Activated CD4-positive, CD25-positive, alpha-beta regulatory T cell treated with anti-CD3 and anti-CD28 coated beads, Interleukin-2, amount 50 U/mL, for 16 hours (primary cell): Measurements from ENCODE around the gene RAC2.
A peak's percentile ranks its signal among the peaks of the same experiment; 100 is the strongest.
"Not testable (repeated sequence)": the region's sequence is repeated elsewhere in the genome, so short reads cannot be mapped to it uniquely, and the experiment has no call there.

ENCODE experiments used
- DNase-seq: peaks from one replicate; pipeline ENCODE4 v3.0.0-alpha.2; 2020; ENCODE audit warnings: low read depth, low spot score

RAC2 gene

DNA sequence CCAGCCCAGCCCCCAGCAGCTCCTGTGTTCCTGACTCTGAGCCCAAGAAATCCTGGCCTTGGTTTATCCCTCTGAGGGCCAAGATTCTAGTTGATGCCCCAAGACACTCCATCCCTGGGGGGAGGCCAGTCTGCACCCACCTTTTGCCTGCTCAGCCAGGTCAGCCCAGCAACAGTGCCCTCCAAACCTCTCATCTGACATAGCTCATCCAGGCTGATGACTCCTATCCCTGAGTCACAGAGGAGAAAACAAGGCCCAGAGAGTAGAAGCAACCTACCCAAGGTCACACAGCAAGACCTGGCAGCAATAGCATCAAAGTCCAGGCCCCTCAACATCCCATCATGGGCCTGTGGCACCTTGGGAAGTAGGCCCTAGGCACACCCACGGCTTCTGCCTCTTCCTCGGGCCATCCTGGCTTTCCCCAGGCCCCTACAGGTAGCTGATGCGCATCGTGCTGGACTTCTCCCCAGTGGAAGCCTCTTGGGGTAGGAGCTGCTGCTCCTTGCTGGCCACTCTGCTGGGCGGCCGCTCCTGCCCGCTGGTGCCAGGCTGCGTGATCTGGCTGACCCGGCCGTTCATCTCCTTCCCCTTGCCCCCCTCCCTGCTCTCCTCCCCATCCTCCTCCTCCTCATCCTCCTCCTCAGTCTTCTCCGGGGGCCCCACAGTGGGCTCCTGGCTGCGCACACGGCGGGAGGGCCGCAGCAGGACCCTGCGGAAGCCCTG, 37.8 kb downstream of the RAC2 start:
- no peak for DNase-seq

DNA sequence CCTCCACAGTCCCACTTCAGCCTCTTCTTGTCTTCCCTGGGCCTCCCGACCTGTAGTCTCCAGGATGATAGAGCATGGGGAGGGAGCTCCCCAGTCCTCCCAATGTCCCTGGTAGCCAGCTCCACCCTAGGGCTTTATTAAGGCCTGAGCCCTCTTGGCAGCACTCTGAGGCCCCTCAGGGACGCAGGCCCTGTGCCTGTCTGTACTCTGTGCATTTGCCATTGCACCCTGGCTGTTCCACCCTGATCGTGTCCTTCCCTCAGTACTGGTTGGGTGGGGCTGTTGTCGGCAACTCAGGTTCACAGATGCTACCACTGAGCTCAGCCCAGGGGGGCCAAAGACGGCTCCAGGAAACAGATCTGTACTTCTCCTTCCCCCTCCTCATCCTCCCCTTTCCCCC, 39.0 kb downstream of the RAC2 start:
- DNase-seq = no peak

DNA sequence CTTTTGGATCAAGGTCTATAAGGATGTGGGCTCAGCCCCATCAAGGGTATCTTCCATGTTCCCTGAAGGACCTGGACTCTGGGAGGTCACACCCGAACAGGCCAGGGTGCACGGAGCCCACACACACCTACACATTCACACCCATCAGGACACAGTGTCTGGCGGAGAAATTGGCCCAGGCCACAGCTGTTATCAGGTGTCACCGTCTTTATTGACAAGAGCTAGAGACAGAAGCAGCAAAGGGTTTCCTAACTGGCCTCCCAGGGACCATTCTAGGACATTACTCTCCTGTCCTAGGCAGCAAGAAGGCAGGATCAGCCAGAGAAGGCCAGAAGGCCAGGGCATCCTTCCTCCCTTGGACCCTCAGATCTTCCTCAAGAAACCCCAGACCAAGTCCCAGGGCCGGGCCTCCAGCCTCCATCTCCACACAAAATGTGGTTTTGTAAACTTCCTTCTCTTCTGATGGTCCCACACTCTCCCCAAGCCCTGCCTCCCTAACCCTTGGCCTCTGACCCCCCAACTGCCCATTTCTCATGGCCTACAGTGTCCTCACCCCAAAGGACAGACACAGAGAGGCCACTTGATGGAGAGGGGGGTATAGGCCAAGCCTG, 39.9 kb downstream of the RAC2 start:
- DNase-seq = no peak

DNA sequence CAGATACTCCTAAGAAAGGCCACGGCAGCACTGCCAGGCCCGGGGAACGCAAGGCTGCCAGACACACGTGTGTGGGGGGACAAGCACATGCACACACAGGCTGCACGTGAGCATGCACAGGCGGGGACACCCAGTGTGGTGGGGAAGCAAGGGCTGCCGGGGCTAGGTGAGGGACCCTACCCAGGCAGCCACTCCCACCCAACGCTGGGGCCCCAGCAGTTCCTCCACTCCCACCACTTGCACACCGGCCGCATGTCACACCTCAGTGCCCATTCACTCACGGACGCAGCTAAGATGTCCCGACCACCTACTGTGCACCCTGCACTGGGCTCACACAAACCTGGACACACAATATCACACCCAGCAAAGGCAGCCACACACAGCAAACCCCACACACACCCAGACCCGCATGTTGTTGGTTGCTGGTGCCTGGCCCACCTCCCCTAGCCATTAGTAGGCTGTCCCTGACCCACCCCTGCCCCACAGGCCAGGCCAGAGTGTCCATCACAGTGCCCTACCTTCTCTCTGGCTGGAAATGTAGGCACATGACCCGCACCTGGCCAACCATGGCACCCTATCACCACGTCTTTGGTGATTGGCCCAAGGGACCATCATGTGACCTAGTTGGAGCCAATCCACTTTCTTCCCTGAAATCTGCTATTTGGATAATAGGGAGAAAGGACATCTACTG, 40.6 kb downstream of the RAC2 start:
- DNase-seq = no peak

DNA sequence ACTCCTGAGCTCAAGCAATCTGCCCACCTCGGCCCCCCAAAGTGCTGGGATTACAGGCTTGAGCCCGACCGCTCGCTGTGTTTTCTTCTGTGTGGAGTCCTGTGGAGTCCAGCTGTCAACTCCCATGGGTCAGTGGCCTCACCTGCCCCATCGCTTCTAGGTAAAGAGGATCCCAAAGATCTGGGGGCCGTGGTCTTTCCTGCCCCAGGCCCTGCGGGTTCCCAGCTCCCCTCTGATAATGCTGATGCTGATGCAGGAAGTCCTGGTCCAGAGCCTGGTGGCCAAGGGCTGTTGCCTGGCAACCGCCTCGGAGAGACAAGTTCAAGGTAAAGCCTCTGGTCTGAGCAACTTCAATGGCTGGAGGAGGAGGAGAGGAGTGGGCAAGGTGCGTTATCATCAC, 41.4 kb downstream of the RAC2 start:
- DNase-seq = no peak

DNA sequence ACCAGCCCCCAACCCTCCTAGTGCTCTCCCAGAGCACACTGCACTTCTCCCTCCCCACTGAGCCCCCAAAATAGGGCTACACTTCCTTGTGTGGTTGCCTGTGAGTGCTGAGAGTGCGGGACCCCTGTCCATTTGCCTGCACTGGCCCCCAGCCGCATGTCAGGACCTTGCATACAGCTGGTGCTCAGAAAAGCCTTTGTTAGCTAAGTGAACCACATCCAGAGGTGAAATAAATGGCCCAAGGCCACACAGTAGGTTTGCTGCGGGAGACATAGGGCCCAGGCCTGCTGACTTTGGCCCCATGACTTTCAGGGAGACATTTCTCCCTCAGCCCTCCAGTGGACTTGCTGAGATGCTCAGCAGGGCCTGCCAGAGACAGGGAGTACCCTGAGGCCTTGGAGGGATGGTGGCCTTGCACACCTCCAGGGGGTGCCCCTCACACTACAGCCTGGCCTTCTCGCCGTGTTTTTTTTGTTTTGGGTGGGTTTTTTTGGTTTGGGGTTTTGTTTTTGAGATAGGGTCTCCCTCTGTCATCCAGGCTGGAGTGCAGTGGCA, 42.0 kb downstream of the RAC2 start:
- no peak for DNase-seq

DNA sequence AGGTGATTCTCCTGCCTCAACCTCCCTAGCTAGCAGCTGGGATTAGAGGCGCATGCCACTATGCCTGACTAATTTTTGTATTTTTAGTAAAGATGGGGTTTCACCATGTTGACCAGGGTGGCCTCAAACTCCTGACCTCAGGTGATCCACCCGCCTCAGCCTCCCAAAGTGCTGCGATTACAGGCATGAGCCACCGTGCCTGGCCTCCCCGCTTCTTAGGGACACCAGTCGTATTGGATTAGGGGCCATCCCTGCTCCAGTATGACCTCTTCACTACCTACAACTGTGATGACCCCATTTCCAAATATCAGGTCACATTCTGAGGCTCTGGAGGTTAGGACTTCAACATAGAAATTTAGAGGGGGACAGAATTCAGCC, 42.6 kb downstream of the RAC2 start:
- DNase-seq = not testable (repeated sequence)

DNA sequence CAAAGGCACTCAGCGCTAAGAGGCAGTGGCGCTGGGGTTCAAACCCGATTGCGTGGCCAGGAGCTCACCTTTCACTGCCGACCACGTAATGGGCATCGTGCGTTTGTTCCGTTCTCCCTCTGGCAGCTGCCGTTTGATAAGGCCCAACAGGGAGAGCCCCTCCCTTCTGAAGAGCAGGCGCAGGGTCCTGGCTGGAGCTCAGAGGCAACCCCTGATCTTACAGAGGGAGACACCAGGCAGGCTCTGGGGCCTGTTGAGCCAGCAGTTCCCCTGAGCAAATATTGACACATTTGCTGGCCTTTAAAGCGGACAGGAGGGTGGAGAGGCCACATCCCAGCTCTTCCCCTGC, 44.3 kb downstream of the RAC2 start:
- no peak for DNase-seq

DNA sequence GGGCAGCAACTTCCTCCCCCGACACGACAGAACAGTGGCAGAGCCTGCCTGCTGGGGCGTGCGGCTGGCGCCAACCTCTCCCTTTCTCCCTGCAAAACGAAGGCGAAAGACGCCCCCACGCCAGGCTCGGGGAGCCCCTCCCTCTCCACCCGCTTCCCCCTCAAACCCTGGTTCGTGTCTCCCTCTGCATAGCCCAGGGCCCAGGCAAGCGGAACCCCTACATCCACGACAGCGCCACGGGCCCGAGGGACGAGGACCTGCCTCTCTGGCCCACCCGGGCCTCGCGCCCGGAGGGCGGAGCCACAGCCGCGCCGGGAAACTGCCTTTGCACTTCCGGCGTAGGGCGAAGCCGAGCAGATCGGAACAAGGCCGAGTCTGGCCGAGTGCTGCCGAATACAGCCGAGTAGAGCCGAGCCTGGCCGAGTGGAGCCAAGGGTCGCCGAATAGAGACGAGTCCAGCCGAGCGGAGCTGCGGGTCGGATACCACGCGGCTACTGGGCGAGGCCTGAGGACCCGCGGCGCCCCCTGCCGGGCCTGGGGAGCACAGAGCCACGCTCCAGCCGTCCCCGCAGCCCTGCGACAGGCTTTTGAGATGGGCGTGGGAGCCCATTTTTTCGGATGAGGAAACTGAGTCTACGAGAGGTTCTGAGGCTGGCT, 44.8 kb downstream of the RAC2 start:
- peak; percentile 98 for DNase-seq

DNA sequence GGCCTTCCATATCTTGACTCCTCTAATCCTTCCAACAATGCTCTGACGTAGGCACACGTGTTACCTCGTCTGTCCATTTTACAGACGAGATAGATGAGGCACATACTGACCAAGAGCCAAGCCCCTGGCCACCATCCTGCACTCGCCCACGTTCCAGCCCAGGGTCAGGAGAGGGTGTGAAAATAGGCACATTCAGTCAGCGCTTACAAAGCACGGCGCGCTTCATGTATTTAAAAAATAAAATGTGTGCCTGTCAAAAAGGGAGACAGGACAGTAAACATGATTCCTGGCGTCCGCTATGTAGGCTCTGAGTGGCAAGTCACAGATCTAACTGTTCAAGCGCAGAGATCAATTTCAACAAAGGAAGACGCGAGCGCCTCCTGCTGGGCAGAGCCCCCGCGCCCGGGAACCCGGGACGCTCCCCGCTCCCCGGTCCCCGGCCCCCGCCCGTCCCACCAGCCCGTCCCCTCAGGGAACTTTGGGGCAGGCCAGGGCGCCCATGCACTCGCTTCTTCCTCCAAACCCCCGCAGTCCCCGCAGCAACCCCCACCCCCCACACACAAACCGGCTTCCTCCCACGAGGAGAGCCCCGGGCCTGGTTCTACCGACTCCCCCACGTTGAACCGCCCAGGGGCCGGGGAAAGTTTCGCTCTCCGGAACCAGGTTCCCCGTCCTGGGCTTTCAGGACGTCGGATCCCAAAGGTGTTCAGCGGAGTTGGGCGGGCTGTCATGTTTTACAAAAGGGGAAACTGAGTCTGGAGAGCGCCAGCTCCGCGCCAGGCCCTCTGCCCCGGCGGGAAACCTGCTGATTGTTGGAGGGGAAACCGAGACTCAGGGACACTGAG, 45.6 kb downstream of the RAC2 start:
- peak; percentile 79 for DNase-seq

DNA sequence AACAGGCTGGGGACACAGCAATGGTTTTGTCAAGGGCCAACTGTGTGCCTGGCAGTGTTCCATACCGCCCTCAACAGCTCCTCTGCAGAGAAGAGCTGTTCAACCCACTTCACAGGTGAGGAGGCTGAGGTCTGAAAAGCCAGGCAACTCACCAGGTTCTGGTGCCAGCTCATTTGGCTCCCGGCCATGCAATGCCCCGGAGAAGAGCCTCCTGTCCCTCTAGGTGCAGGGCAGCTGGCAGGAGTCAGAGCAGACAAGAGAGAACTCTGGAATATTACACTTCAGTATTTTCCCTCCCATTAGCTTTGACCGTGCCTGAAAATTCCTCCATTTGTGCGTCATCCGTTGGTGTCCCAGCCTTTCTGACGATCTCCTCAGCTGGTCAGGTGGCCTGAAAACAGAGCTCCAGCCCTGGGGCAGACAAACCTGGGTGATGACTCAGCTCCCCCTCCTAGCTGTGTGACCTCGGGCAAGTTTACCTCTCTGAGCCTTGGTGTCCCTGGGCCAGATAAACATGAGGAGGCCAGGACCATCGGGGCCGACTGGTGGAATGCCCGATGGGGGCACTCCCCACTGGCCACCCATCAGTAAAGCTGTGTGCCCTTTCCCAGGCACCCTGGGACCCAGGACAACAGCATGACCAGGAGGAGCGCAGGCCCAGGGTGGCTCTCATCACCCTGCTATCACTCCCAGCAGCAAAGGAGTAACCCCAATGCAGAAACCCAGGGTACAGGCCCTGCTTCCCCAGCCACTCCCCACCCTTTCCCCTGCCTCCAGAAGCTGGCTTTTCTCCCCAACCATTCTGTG, 46.4 kb downstream of the RAC2 start:
- DNase-seq = no peak

DNA sequence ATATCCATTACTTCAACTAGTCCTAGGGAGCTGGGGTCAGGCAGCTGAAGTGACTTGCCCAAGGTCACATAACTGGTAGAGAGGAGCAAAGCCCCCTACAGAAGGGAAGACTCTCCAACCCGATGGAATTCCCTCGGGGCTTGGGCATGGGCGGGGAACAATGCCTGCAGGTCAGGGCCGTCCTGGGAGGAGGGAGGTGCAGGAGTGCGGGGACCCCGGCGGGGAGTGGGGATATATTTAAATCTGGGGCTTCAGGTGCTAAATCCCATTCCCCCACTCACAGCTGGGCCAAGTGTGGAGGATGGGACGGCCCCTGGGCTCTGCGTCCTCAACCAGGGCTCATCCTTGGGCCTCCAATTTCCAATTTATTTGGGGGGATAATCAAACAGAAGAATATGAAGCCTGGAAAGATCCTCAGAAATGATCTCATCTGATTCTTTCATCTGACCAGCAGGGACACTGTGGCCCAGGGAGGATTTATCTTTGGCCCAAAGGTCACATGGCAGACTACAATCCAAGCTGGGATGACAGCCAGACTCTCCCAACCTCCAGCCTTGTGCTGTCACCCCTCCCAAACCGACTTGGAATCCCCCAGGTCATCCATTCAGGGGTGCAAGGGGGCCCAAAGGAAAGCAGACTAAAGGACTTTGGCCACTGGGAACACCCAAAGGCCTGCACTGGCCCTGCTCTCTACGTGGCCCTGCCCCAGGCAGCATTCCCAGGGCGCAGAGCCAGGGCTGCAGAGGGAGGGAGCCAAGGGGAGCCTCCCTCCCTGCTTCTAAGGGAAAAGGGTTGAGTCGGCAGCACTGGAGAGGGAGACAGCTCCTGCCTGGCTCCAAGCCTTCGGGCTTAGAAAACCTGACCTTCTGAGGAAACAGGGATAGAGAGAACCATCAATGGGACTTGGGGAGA, 47.3 kb downstream of the RAC2 start:
- DNase-seq = no peak

DNA sequence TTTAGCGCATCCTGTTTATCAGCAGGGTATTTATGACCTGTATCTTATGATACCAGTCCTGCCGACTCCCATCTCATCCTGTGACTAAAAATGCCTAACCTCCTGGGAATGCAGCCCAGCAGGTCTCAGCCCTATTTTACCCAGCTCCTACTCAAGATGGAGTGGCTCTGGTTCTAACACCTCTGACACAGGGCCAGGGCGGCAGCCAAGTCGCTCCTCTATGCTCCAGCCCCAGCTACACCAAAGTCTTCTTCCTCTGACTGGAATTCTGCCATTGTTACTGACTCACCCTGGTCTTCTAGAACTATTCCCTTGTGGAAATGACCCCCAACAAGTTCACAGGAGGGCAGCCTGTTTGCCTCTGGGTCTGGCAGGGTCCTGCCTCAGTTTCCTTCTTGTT, 48.1 kb downstream of the RAC2 start:
- no peak for DNase-seq

DNA sequence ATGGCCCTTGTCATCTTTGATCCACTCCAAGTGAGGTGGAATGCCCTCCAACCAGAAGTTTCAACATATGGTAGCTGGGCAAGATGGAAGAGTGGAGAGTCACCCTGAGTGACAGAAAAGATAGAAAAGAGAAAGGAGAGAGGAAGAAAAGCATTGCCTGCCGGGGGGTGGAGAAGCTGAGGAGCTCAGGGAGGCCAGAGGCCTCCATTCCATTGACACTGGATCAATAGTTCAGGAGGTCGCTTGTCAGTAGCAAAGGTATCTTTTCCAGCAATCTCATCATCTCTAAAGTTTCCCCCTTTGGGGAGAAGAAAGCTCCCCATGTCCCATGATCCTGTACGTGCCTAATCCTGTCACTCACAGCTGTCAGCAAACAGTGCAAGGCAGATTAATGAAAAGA, 49.3 kb downstream of the RAC2 start:
- no peak for DNase-seq

DNA sequence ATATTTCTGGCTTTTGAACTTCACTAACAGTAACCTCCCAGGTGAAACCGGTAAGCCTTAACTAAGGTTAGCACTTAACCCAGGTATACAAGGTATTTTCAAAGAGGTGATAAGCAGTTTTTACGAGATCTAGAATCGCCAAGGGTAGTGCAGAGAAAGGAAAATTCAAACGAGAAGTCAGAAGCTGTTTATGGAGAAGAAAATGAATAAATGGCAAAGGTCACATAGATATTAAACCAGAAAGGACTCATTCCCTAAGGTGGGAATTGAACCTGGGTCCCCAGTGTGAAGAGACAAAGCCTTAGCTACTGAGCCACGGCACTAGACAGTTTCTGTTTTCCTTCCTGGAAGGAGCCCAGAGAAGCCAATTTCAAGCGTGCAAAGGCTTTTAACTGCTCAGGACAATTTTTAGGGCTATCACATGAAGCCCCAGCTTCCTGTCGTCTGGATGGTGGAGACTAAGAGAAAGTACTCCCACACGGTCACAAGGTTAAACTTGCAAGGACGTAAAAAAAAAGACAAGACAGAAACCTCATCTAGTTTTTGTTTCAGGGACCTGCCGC, 50.4 kb downstream of the RAC2 start:
- DNase-seq = no peak

DNA sequence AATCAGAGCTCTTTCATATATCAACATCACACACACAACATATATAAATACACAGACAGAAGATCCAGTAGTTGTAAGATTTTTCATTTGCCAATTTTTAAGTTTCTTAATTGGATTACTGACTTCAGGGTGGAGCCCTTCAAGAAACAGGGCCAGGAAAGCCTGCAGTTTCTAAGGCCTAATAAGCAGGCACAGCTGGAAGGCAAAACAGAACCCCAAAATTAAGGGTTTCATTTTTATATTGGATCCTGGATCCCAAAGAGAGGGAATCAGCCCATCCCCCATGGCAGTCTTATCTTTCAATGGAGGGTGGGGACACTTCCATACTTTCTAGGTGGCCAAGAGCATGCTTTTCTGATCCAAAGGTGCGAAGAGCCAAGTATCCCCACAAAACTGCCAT, 51.3 kb downstream of the RAC2 start:
- no peak for DNase-seq

DNA sequence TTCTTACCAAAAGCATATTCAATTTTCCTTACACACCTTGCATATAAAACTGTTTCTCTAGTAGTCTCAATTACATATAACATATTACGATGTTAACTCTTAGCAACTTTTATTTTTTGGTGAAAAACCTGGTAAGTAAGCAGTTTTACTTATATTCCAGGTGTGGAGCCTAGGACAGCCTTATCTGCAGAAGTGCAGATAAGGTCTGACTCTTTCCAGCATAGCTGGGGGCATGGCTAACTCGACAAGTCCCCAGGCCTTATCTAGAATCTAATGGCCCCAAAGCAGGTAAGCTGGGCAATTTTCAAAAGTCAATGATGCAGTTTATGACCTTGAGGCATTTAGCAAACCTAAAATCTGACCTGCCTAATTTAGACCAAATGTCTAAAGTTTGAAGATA, 51.9 kb downstream of the RAC2 start:
- DNase-seq = no peak

DNA sequence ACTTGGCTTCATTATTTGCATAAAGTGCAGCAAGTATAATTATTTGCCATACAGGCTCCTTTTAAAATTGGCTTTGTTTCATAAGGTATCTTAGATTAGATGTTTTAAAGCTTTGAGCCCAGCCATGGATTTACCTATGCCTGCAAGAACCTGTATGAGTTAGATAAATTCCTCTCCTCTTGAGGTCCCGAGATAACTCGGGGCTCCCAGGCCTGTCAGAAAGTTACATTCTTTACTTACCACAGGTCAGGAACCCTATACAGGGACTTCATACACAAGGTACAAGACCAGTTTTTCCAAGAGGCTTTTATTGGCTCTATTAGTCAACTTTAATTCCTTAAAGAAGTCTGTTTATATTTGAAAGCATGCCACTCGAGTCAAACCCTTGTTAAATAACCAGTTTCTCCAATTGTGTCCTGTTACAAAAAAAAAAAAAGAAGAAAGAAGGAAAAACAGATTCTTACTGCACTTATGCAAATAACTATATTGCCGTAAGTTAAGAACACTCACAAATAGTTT, 53.7 kb downstream of the RAC2 start:
- DNase-seq = no peak

DNA sequence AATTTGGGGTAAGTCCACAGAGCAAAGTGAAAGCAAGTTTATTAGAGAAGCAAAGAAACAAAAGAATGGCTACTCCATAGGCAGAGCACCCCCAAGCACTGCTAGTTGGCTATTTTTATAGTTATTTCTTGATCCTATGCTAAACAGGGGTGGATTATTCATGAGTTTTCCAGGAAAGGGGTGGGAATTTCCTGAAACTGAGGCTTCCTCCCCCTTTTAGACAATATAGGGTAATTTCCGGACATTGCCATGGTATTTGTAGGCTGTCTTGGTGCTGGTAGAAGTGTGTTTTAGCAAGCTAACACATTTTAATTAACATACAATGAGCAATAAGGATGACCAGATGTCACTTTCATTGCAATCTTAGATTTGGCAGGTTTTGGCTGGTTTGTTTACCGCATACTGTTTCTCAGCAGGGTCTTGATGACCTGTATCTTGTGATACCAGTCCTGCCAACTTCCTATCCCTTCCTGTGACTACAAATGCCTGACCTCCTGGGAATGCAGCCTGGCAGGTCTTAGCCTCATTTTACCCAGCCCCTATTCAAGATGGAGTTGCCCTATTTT, 55.1 kb downstream of the RAC2 start:
- no peak for DNase-seq
